ENCODE measurements around the gene DPP6. TPM values are rescaled to one million over a fixed set of nuclear protein-coding genes. Genes with fewer than 3 reads are reported as not detected.
A peak's percentile ranks its signal among the peaks of the same experiment; 100 is the strongest.

DPP6 gene
- total and polyA plus RNA-seq, 2 experiments from 2014 or later: not detected

- H3K27ac ChIP-seq (ENCODE audit: low read depth): no peak overlapping the region
- Mint-ChIP-seq H3K27ac (no peak overlapping the region), H3K9me3 (no peaks in the 10 kb centered on the region), H3K4me3 (no peak overlapping the region), H3K27me3 (ENCODE audit: insufficient read depth, low read depth, poor library complexity) (peaks cover 4% of the 10 kb centered on the region), H3K36me3 (ENCODE audit: low read depth) (no peaks in the 10 kb centered on the region), H3K4me1 (no peaks in the 10 kb centered on the region)
- no peaks in the 10 kb centered on the region for H3F3A ChIP-seq (replicated peaks; ENCODE audit: low read depth)
- H3K4me2 ChIP-seq: no peak overlapping the region
- DNase-seq (ENCODE audit: low spot score) (no peak), ATAC-seq (no peak)
- no peaks in the 10 kb centered on the region for H3K27me3 ChIP-seq (ENCODE audit: insufficient read depth)
- no peaks in the 10 kb centered on the region for H3K36me3 ChIP-seq (ENCODE audit: insufficient read depth)
- no peak for TF ChIP-seq CREB1 (CRISPR knock-in tag; IDR thresholded peaks at IDR 0.05; ENCODE audit: low read depth)
- TF ChIP-seq NANOG (IDR thresholded peaks at IDR 0.05; ENCODE audit: borderline replicate concordance): no peak
- TF ChIP-seq ZNF462 (CRISPR knock-in tag; IDR thresholded peaks at IDR 0.05): no peak
- TF ChIP-seq ZNF331 (CRISPR knock-in tag; IDR thresholded peaks at IDR 0.05; ENCODE audit: low read depth): no peak
- TF ChIP-seq JUNB (IDR thresholded peaks at IDR 0.05; ENCODE audit: unreplicated experiment): no peak
- no peak for TF ChIP-seq ZNF114 (CRISPR knock-in tag; IDR thresholded peaks at IDR 0.05)
- H2AFZ ChIP-seq: no peak overlapping the region
- H3K9me2 ChIP-seq (ENCODE audit: insufficient read depth): no peaks in the 10 kb centered on the region
- no peaks in the 10 kb centered on the region for H4K20me1 ChIP-seq (replicated peaks; ENCODE audit: insufficient read depth)
- H3K4me3 ChIP-seq: no peak overlapping the region
- no peaks in the 10 kb centered on the region for H3K4me1 ChIP-seq (ENCODE audit: insufficient read depth)
- H3K79me2 ChIP-seq (replicated peaks; ENCODE audit: insufficient read depth): no peaks in the 10 kb centered on the region
Observed at GRCh38 chr7:154430640-154431039, 378.4 kb downstream of the DPP6 start.

DNA sequence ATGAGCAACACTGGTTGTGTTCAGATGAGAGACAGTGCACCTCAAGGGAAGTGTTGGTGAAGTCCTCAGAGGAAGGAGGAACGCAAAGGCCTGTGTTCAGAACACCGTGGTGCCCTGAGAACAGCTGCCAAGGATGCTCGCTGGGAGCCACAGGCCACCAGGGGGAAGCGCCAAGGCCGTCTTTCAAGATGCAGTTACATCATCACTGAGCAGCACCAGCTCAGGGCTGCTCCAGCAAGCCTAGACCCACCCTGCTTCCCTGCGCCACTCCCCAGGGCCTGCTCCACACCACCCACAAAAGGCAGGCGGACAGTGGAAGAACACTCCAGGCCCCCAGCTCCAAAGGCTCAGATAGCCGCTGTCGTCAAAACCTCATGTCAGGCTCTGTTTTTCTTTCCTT lies 378.8 kb downstream of the DPP6 start:
- no peaks in the 10 kb centered on the region for H3K4me1 Mint-ChIP-seq
- Histone ChIP-seq H3K27me3 (ENCODE audit: insufficient read depth) (no peaks in the 10 kb centered on the region), H2AFZ (no peak overlapping the region), H3K4me3 (no peak overlapping the region), H4K20me1 (replicated peaks; ENCODE audit: insufficient read depth) (no peaks in the 10 kb centered on the region), H3F3A (replicated peaks; ENCODE audit: low read depth) (no peaks in the 10 kb centered on the region), H3K36me3 (ENCODE audit: insufficient read depth) (no peaks in the 10 kb centered on the region), H3K4me2 (no peak overlapping the region), H3K27ac (ENCODE audit: low read depth) (no peak overlapping the region), H3K9me2 (ENCODE audit: insufficient read depth) (no peaks in the 10 kb centered on the region), H3K4me1 (ENCODE audit: insufficient read depth) (no peaks in the 10 kb centered on the region), H3K79me2 (replicated peaks; ENCODE audit: insufficient read depth) (no peaks in the 10 kb centered on the region)
- ATAC-seq (peak; percentile 86), DNase-seq (ENCODE audit: low spot score) (no peak)
- H3K9me3 Mint-ChIP-seq: no peaks in the 10 kb centered on the region
- H3K36me3 Mint-ChIP-seq (ENCODE audit: low read depth): no peaks in the 10 kb centered on the region
- peaks cover 5% of the 10 kb centered on the region for H3K27me3 Mint-ChIP-seq (ENCODE audit: insufficient read depth, low read depth, poor library complexity)
- H3K27ac Mint-ChIP-seq: no peak overlapping the region
- no peak overlapping the region for H3K4me3 Mint-ChIP-seq
- TF ChIP-seq ZNF462 (CRISPR knock-in tag; IDR thresholded peaks at IDR 0.05): no peak
- TF ChIP-seq ZNF114 (CRISPR knock-in tag; IDR thresholded peaks at IDR 0.05): no peak
- TF ChIP-seq NANOG (IDR thresholded peaks at IDR 0.05; ENCODE audit: borderline replicate concordance): no peak
- TF ChIP-seq STAT1 (IDR thresholded peaks at IDR 0.05; ENCODE audit: unreplicated experiment): no peak
